ENCODE results near the gene RAP1GAP2. TPM values are rescaled to one million over a fixed set of nuclear protein-coding genes. Genes with fewer than 3 reads are reported as not detected.

The RAP1GAP2 gene
- total RNA-seq, 2 experiments from 2014 or later, result 9.4 to 11.0 TPM

- DNase-seq, result no peak
- Mint-ChIP-seq H3K27me3 (ENCODE audit: low read depth) (peaks cover 2% of the 10 kb centered on the region), H3K4me3 (no peak overlapping the region), H3K9me3 (ENCODE audit: insufficient read depth) (peaks cover 6% of the 10 kb centered on the region), H3K27ac (no peak overlapping the region), H3K4me1 (ENCODE audit: low read depth) (no peaks in the 10 kb centered on the region), H3K36me3 (ENCODE audit: low read depth) (no peaks in the 10 kb centered on the region)
- POLR2A ChIA-PET, result no interaction called here
- ATAC-seq, result no peak
- CTCF ChIA-PET, result no interaction called here
These were observed 115.0 kb downstream of the RAP1GAP2 start for GRCh38 chr17:2911035-2911754.

GRCh38 chr17:2911755-2912111 lies 115.5 kb downstream of the RAP1GAP2 start:
- no peak for DNase-seq
- no peak overlapping the region for H3K27ac Mint-ChIP-seq
- H3K27me3 Mint-ChIP-seq (ENCODE audit: low read depth), result peaks cover 2% of the 10 kb centered on the region
- no peak overlapping the region for H3K4me3 Mint-ChIP-seq
- no peaks in the 10 kb centered on the region for H3K4me1 Mint-ChIP-seq (ENCODE audit: low read depth)
- no peak for ATAC-seq
- H3K9me3 Mint-ChIP-seq (ENCODE audit: insufficient read depth), result peaks cover 4% of the 10 kb centered on the region
- ChIA-PET POLR2A (no interaction called here), CTCF (interaction anchor here (1.9 kb wide), 1 partner anchor 63 kb away, joined by 4 read pairs; no protein-coding TSS in a partner anchor)
- H3K36me3 Mint-ChIP-seq (ENCODE audit: low read depth), result no peaks in the 10 kb centered on the region

DNA sequence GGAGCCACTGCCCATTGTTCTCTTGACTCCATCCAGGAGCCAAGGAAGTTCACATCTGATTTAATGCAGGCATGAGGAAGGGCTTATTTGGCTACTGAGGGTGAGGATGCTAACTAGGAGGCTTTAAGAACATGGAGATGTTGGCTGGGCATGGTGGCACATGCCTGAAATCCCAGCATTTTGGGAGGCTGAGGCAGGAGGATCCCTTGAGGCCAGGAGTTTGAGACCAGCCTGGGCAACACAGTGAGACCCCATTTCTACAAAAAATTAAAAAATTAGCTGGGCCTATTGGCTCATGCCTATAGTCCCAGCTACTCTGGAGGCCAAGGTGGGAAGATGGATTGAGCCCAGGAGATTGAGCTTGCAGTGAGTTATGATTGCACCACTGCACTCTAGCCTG lies 116.5 kb downstream of the RAP1GAP2 start:
- ChIA-PET CTCF (interaction anchor here (1.9 kb wide), 1 partner anchor 64 kb away, joined by 4 read pairs; no protein-coding TSS in a partner anchor), POLR2A (no interaction called here)
- H3K4me1 Mint-ChIP-seq (ENCODE audit: low read depth), result no peaks in the 10 kb centered on the region
- no peak for ATAC-seq
- H3K36me3 Mint-ChIP-seq (ENCODE audit: low read depth), result no peaks in the 10 kb centered on the region
- H3K4me3 Mint-ChIP-seq, result no peak overlapping the region
- DNase-seq, result no peak
- H3K27ac Mint-ChIP-seq, result no peak overlapping the region
- H3K9me3 Mint-ChIP-seq (ENCODE audit: insufficient read depth), result no peaks in the 10 kb centered on the region
- peaks cover 2% of the 10 kb centered on the region for H3K27me3 Mint-ChIP-seq (ENCODE audit: low read depth)

DNA sequence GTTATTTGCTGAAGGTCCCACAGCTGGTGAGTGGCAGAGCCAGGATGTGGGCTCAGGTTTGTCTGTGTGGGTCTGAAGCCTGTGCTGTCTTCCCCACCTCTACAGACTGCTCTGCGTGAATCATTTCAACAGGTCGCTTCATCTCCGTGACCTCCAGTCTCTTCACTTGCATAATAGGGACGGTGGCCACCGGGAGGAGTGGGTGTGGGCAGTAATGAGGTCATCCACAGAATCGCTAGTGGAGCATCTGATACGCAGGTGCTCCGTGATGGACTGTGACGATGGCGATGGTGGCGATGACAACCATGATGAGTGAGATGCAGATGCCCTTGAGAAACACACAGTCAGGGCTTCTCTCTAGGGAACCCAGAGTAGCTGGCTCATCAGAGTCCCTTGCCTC lies 120.2 kb downstream of the RAP1GAP2 start:
- DNase-seq (no peak), ATAC-seq (no peak)
- ChIA-PET POLR2A (no interaction called here), CTCF (no interaction called here)
- H3K27me3 Mint-ChIP-seq (ENCODE audit: low read depth), result no peaks in the 10 kb centered on the region
- no peak overlapping the region for H3K27ac Mint-ChIP-seq
- H3K9me3 Mint-ChIP-seq (ENCODE audit: insufficient read depth), result no peaks in the 10 kb centered on the region
- no peaks in the 10 kb centered on the region for H3K36me3 Mint-ChIP-seq (ENCODE audit: low read depth)
- no peaks in the 10 kb centered on the region for H3K4me1 Mint-ChIP-seq (ENCODE audit: low read depth)
- H3K4me3 Mint-ChIP-seq, result no peak overlapping the region

DNA sequence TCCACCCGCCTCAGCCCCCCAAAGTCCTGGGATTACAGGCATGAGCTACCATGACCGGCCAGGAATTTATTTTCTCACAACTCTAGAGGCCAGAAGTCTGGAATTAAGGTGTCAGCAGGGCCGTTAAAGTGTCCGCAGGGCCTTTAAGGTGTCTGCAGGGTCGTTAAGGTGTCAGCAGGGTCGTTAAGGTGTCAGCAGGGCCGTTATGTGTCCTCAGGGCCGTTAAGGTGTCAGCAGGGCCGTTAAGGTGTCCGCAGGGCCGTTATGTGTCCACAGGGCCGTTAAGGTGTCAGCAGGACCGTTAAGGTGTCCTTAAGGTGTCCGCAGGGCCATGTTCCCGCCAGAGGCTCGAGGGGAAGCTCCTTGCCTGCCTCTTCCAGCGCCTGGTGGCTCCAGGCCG lies 125.2 kb downstream of the RAP1GAP2 start:
- Mint-ChIP-seq H3K4me3 (no peak overlapping the region), H3K27ac (no peak overlapping the region), H3K27me3 (ENCODE audit: low read depth) (no peaks in the 10 kb centered on the region), H3K4me1 (ENCODE audit: low read depth) (no peaks in the 10 kb centered on the region), H3K36me3 (ENCODE audit: low read depth) (no peaks in the 10 kb centered on the region), H3K9me3 (ENCODE audit: insufficient read depth) (no peaks in the 10 kb centered on the region)
- POLR2A ChIA-PET, result no interaction called here
- DNase-seq, result no peak
- CTCF ChIA-PET, result no interaction called here
- no peak for ATAC-seq

GRCh38 chr17:2924211-2924610 lies 128.0 kb downstream of the RAP1GAP2 start:
- ATAC-seq (no peak), DNase-seq (no peak)
- Mint-ChIP-seq H3K27ac (no peak overlapping the region), H3K9me3 (ENCODE audit: insufficient read depth) (no peaks in the 10 kb centered on the region), H3K36me3 (ENCODE audit: low read depth) (no peaks in the 10 kb centered on the region), H3K4me3 (no peak overlapping the region), H3K4me1 (ENCODE audit: low read depth) (no peaks in the 10 kb centered on the region), H3K27me3 (ENCODE audit: low read depth) (no peaks in the 10 kb centered on the region)
- ChIA-PET CTCF (no interaction called here), POLR2A (no interaction called here)

DNA sequence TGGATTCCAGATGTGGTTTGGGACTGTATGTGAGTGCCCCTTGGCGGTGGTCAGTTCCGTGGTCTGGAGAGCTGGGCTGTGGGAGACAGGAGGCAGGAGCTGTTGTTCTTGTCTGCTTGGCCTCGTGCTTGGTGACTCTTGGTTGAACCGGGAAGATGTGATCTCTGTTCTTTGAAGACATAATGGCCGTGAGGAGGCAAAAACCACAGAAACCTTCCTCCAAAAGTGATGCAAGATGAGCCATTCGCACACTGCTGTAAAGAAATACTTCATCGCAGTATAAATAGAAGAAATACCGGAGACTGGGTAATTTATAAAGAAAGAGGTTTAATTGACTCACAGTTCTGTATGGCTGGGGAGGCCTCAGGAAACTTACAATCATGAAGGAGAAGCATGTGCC lies 128.8 kb downstream of the RAP1GAP2 start:
- DNase-seq (no peak), ATAC-seq (no peak)
- no peaks in the 10 kb centered on the region for H3K27me3 Mint-ChIP-seq (ENCODE audit: low read depth)
- no peak overlapping the region for H3K27ac Mint-ChIP-seq
- no peak overlapping the region for H3K4me3 Mint-ChIP-seq
- ChIA-PET POLR2A (no interaction called here), CTCF (no interaction called here)
- no peaks in the 10 kb centered on the region for H3K4me1 Mint-ChIP-seq (ENCODE audit: low read depth)
- H3K9me3 Mint-ChIP-seq (ENCODE audit: insufficient read depth), result no peaks in the 10 kb centered on the region
- H3K36me3 Mint-ChIP-seq (ENCODE audit: low read depth), result no peaks in the 10 kb centered on the region

DNA sequence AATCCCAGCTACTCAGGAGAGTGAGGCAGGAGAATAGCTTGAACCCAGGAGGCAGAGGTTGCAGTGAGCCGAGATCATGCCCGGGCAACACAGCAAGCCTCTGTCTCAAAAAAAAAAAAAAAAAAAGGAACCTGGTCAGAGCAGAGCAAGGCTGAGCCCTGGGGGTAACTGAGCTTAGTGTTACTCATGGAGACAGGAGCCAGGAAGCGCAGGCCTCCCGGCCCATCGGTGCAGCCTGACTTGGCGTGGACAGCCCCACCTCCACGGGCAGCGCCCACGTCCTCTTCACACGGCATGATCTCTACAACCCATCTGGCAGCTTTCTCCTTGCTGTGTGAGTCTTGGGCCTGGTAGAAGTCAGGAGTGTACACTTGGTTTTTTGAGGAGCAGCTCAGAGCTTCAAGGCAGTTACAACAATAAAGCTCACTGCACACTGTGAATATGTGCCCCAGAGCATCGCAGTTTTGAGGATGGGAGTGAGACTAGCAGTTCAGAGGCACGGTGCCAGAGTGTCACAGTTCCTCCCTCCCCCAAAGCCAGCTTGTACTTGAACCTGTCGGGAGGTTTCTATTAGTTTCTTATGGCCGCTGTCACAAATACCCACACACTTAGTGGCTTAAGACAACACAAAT lies 129.9 kb downstream of the RAP1GAP2 start:
- Mint-ChIP-seq H3K36me3 (ENCODE audit: low read depth) (no peaks in the 10 kb centered on the region), H3K9me3 (ENCODE audit: insufficient read depth) (no peaks in the 10 kb centered on the region), H3K27me3 (ENCODE audit: low read depth) (peaks cover 2% of the 10 kb centered on the region), H3K27ac (no peak overlapping the region), H3K4me1 (ENCODE audit: low read depth) (peaks cover 1% of the 10 kb centered on the region), H3K4me3 (no peak overlapping the region)
- ChIA-PET CTCF (no interaction called here), POLR2A (no interaction called here)
- DNase-seq (no peak), ATAC-seq (no peak)

GRCh38 chr17:2928294-2928890 lies 132.2 kb downstream of the RAP1GAP2 start:
- no peaks in the 10 kb centered on the region for H3K9me3 Mint-ChIP-seq (ENCODE audit: insufficient read depth)
- ChIA-PET CTCF (interaction anchor here (0.8 kb wide), 1 partner anchor 91 kb away, joined by 3 read pairs; no protein-coding TSS in a partner anchor), POLR2A (no interaction called here)

DNA sequence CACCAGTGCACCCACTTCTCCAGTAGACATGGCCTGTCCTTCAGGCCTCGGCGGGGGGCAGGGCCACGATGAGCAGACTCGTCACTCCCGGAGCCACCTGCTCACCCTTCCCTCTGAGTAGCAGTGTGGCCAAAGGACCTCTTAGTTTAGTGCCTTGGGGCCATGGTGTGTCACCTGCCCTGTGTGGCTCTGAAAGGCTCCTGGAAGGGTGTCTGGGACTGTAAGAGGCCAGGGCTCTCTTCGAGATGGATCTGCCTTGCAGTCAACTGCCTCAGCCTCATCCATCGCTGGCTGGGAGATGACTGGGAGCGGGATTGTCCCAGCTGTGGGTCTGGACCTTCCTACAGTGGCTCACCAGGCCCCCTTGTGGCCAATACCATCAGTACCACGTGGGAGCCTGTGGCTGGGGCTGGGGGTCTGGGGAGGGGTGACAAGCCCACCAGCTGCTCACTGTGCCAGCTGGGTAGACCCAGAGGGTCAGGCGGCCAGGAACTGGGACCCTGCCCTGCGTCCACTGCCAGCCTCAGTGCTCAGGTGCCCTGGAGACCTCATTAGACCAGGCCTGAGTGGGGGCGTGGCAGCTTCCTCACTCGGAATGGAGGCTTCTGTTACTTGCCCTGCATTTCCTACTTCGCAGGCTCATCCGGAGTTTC lies 133.8 kb downstream of the RAP1GAP2 start:
- peaks cover 1% of the 10 kb centered on the region for H3K4me1 Mint-ChIP-seq (ENCODE audit: low read depth)
- no peaks in the 10 kb centered on the region for H3K36me3 Mint-ChIP-seq (ENCODE audit: low read depth)
- ChIA-PET POLR2A (no interaction called here), CTCF (interaction anchor here (1.3 to 1.8 kb wide), 2 partner anchors 8 to 144 kb away, joined by 3 to 8 read pairs; no protein-coding TSS in a partner anchor)
- H3K4me3 Mint-ChIP-seq, result no peak overlapping the region
- H3K9me3 Mint-ChIP-seq (ENCODE audit: insufficient read depth), result no peaks in the 10 kb centered on the region
- H3K27me3 Mint-ChIP-seq (ENCODE audit: low read depth), result peaks cover 2% of the 10 kb centered on the region
- DNase-seq, result no peak
- H3K27ac Mint-ChIP-seq, result no peak overlapping the region
- peak; percentile 44 for ATAC-seq

More at GRCh38 chr17:2928294-2928890, 132.2 kb downstream of the RAP1GAP2 start:
- peaks cover 2% of the 10 kb centered on the region for H3K27me3 Mint-ChIP-seq (ENCODE audit: low read depth)
- no peak overlapping the region for H3K27ac Mint-ChIP-seq
- no peak overlapping the region for H3K4me3 Mint-ChIP-seq
- H3K4me1 Mint-ChIP-seq (ENCODE audit: low read depth), result peaks cover 1% of the 10 kb centered on the region
- DNase-seq (no peak), ATAC-seq (no peak)
- no peaks in the 10 kb centered on the region for H3K36me3 Mint-ChIP-seq (ENCODE audit: low read depth)

DNA sequence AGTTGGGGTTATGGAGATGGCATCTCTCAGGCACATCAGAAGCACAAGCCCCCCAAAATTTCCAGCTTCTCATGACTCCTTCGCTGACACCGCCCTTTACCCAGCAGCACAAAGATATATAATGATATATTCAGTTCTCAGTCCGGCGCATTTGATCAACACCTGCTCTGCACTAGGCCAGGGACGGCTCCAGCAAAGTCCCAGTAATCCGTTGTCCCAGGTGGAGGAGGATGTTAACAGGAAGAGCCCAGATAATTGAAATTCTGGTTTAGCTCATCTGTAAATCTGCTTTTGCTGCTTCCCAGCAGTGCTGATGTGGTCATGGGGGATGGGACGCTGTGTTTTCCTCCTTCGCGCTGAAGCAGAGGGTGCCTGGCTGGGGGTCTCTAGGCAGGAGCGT lies 135.6 kb downstream of the RAP1GAP2 start:
- no peak for ATAC-seq
- no peak overlapping the region for H3K27ac Mint-ChIP-seq
- no peaks in the 10 kb centered on the region for H3K9me3 Mint-ChIP-seq (ENCODE audit: insufficient read depth)
- peaks cover 1% of the 10 kb centered on the region for H3K4me1 Mint-ChIP-seq (ENCODE audit: low read depth)
- no peak for DNase-seq
- no peak overlapping the region for H3K4me3 Mint-ChIP-seq
- ChIA-PET POLR2A (no interaction called here), CTCF (interaction anchor here (0.8 to 1.3 kb wide), 2 partner anchors 10 to 83 kb away, joined by 3 to 6 read pairs; no protein-coding TSS in a partner anchor)
- H3K27me3 Mint-ChIP-seq (ENCODE audit: low read depth), result peaks cover 4% of the 10 kb centered on the region
- no peaks in the 10 kb centered on the region for H3K36me3 Mint-ChIP-seq (ENCODE audit: low read depth)

DNA sequence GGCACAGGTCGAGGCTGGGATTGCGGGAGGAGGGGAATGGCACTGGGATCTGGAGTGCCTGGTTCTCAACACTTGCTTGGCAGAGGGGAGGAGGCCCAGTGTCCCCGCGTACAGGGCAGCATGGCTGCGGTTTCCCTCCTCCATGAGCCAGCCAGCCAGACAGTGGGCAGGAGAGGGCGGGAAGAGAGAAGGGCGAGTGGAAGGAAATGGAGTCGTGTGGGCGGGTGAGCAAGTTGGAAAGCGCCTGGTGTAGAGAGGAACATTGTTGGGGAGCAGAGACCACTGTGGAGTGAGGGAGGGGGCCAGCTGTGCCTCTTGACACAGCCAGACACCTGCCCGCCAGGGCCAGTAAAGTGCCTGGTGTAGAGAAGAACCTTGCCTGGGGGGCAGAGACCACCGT lies 136.7 kb downstream of the RAP1GAP2 start:
- CTCF ChIA-PET, result no interaction called here

More for the DNA sequence above, 136.7 kb downstream of the RAP1GAP2 start:
- no peak overlapping the region for H3K4me3 Mint-ChIP-seq
- H3K27ac Mint-ChIP-seq, result no peak overlapping the region
- H3K4me1 Mint-ChIP-seq (ENCODE audit: low read depth), result peaks cover 1% of the 10 kb centered on the region
- H3K9me3 Mint-ChIP-seq (ENCODE audit: insufficient read depth), result no peaks in the 10 kb centered on the region
- H3K36me3 Mint-ChIP-seq (ENCODE audit: low read depth), result no peaks in the 10 kb centered on the region
- no peak for DNase-seq
- POLR2A ChIA-PET, result no interaction called here
- peaks cover 6% of the 10 kb centered on the region for H3K27me3 Mint-ChIP-seq (ENCODE audit: low read depth)
- ATAC-seq, result no peak

Data from activated CD8-positive, alpha-beta T cell treated with anti-CD3 and anti-CD28 coated beads, Interleukin-2, amount 10 ng/mL, durations not matched to agents 7 days and 5 days (primary cell).